Measurements from ENCODE around the gene FRMD5.
"Not testable (repeated sequence)": the region's sequence is repeated elsewhere in the genome, so short reads cannot be mapped to it uniquely, and the experiment has no call there.

The FRMD5 gene

GRCh38 chr15:44087578-44088465, 107.2 kb downstream of the FRMD5 start:
- no peak for DNase-seq

DNA sequence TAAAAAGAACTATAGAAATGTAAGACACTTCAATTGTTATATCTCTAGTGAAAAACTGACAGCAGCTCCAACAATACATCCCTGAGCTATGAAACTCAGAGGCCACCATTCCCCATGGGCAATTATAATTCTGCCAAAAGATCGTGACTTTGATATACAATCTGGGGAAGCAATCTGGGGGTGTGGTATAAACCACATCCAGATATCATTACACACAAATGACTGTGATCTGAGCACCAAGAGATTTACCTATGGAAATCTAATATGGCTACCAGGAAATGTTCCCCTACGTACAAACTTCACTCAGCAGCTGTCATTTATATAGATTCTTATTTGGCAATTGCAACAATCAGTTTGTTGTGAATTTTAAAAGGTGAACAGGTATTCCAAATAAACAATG, 110.3 kb downstream of the FRMD5 start:
- no peak for DNase-seq

- no peak for DNase-seq
These were observed 110.9 kb downstream of the FRMD5 start for GRCh38 chr15:44084171-44084570.

GRCh38 chr15:44082558-44083157, 112.4 kb downstream of the FRMD5 start:
- no peak for DNase-seq

DNA sequence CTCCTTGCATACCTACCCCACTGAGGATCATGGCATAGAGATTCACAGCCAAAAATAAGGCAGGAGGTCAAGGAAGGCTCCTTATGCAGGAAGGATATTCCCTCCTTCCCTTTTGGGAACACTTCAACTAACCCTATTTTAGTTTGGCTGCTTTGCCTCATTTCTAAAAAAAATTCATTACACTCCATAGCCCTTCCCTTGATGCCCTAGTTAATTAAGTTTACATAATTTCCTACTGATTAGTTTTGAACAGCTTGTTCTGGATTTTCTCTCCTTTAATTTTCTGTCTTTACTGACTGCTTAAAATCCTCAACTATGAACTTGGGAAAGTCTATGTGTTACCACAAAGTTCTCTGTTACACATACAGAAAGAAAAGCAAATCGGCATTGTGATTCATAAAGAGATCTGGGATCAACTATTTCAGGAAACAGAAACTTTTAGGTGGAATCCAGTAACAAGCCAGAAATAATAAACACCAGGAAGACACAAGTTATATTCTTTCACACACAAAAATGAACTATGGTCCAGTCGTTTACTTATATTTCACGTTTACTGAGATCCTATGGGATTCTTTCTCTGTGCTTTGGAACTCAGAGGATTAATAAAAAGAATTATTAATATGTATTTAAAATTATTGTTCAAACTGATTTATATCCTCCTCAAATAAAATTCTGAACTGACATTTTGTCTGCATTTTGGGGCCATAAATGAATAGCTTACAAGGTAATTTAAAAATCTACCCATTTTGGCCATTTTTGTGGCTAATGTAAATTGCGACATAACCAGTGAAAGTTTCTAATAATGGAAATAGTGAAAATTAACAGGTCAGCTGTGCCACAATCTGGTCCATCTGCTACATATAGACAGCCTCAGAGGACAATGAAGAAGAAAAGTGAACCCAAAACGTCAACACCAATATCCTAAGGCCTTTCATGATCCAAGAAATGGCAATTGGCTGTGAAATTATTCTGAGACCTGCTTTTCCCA, 113.8 kb downstream of the FRMD5 start:
- DNase-seq: no peak

- DNase-seq: no peak
These were observed 119.5 kb downstream of the FRMD5 start for GRCh38 chr15:44075535-44075934.

DNA sequence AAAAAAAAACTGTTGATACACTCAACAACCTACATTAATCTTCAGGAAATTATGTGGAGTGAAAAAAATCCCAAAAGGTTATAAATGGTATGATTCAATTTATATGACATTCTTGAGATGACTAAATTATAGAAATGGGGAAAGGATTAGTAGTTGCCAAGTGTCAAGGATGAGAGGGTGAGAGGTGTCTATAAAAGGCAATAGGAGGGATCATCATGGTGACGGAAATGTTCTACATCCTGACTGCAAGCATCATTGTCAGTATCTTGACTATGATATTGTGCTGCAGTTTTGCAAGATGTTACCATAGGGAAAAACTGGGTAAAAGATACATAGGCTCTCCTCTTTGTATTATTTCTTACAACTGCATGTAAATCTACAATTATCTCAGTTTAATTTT, 125.6 kb downstream of the FRMD5 start:
- no peak for DNase-seq

DNA sequence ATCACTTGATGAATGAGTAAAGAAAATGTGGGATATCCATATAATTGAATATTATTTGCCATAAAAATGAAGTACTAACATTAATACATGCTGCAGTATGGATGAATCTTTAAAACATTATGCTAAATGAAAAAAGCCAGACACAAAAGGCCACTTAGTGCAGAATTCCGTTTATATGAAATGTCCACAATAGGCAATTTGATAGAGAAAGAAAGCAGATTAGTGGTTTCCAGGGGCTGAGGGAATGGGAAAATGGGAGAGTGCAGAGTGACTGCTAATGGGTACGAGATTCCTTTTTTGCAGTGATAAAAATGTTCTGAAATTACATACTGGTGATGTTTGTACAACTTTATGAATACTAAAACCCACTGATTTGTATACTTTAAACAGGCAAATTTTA, 126.7 kb downstream of the FRMD5 start:
- no peak for DNase-seq

GRCh38 chr15:44066211-44066827, 128.8 kb downstream of the FRMD5 start:
- DNase-seq: no peak

DNA sequence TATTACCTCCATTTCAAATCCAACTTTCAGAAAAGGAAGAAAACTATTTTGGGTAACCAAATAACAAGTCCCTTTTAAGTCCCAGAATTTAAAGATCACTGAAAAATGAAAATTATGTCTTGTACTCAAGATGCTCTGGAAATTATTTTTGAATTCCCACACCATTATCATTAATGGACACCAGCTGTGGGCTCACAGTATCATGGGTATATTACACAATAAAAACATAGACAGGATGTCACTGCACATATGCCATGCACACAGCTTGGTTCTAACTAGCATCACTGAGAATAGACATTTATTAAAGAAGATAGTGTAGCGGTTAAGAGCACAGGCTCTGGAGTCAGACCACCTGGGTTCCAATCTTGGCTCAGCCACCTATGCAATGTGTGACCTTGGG, 130.4 kb downstream of the FRMD5 start:
- no peak for DNase-seq

DNA sequence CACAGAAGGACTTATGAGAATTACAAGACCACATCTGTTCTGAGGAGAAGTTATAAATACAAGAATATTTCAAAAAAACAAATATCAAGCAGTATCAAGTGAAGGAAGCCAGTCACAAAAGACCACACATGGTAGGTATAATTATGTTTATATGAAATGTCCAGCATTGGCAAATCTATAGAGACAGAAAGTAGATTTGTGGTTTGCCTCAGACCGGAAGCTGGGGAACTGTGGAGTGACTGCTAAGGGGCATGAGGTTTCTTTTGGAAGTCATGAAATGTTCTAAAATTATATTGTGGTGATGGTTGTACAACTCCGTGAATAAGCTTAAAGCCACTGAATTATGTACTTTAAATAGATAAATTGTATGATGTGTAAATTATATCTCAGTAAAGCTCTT, 136.9 kb downstream of the FRMD5 start:
- DNase-seq: no peak

- no peak for DNase-seq
These were observed 149.4 kb downstream of the FRMD5 start for GRCh38 chr15:44045661-44046060.

GRCh38 chr15:44045217-44045616, 149.9 kb downstream of the FRMD5 start:
- DNase-seq: no peak

DNA sequence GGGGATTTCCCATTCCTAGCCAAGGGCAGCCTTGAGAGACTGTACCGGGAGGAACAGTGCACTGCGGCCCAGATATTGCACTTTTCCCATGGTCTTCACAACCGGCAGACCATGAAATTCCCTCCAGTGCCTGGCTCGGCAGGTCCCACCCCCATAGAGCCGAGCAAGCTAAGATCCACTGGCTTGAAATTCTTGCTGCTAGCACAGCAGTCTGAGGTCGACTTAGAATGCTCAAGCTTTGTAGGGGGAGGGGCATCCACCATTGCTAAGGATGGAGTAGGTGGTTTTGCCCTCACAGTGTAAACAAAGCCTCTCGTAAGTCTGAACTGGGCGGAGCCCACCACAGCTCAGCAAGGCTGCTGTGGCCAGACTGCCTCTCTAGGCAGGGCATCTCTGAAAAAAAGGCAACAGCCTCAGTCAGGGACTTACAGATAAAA, 156.3 kb downstream of the FRMD5 start:
- no peak for DNase-seq

DNA sequence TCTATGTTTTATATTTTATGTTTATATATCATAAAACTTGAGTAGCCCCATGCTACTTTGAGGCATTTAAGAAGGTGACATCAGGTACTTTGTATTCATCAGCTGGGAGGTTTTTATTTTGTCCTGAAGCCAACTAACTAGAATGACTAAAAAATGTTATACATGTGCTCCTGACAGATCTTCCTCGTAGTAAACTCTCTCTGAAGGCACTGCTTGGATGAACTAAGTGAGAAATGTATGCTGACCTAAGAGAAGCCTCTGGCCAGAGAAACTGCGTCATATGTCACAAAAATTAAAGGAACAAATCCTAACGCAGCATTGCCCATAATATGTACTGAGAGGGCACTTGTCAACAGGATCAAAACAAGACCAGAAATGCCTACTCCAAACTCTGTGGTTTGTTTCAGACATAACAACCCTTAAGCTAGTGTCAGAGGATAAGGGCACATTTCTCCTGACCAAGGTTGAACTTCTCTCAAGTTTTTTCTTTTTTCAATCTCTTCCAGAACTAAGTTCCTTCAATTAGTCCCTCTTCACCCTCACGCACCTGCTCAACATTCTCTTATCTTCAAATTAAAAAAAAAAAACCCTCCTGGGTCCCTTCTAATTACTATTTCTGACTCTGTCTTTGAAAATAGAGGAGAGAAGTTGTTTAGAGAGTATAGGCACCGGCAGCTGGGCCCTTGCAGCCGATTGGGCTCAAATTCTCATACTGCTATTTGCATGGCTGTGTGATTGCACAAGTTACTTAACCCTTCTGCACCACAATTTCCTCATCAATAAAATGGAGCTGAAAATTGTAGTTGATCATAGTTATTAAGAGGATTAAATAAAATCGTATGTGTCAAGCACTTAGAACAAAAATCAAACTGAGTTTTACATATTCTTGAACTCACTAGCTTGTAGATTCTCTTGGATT, 159.0 kb downstream of the FRMD5 start:
- no peak for DNase-seq

GRCh38 chr15:44034933-44035624, 160.0 kb downstream of the FRMD5 start:
- DNase-seq: no peak

DNA sequence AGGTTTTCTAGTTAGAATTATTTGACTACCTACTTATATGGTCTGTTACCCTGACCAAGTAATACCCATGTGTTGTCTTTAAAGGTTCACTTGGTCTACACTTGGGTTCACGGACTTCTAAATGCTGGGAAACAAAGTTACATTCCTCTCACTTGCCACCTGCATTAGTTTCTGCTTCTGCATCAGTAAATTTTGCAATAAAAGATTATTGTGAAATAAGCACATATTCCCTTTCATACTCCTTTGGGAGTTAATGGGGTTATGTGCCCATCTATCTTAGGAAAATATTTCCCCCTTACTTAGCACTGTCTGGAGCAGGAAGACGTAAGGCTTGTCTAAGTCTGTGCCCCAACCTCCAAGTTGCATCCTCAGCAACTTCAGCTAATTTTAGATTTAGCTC, 160.7 kb downstream of the FRMD5 start:
- DNase-seq: no peak

GRCh38 chr15:44033894-44034293, 161.2 kb downstream of the FRMD5 start:
- DNase-seq: no peak

GRCh38 chr15:44032820-44033219, 162.3 kb downstream of the FRMD5 start:
- DNase-seq: not testable (repeated sequence)

DNA sequence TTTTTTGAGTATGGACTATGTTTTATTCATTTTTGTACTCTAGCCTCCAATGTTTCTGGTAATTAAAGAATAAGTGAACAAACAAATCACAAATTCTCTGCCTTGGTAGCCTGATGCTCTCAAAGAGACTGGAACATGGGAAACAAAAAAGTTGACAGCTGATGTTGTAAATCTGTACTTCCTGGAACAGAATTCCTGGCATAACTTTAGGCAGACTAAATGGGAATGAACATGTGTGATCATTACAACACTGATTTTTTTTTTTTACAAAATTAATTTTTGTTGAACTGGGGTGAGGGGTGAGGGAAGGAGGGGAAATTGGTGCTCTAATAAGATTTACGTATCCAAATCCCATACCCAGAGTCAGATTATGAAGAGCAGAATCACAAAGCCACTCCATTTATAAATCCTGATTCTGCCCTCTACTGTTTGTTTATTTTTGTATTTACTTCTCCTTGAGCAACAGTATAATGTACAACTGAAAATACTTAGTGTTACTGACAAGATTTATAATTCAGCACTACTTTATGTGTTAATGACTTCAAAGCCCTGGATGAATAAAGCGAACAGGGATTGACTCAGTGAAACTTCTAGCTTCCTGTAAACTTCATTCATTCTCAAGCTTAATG, 165.0 kb downstream of the FRMD5 start:
- no peak for DNase-seq

- DNase-seq: no peak
These were observed 166.1 kb downstream of the FRMD5 start for GRCh38 chr15:44029003-44029402.
